H1 (cell line): ENCODE results near the gene SH3PXD2A. TPM values are rescaled to one million over a fixed set of nuclear protein-coding genes. Genes with fewer than 3 reads are reported as not detected.

Source experiments
- CTCF ChIA-PET: fragments of 300-600 bp; sonication (Branson Sonifier 250); formaldehyde crosslinking; loops from one replicate; lab custom pipeline; 2021; ENCODE audit not compliant: partially characterized antibody; lab: Charles Lee
- POLR2A ChIA-PET: fragments of 300-600 bp; sonication (Branson Sonifier 250); formaldehyde crosslinking; loops from one replicate; lab custom pipeline; 2021; ENCODE audit warnings: inconsistent platforms; ENCODE audit not compliant: partially characterized antibody; lab: Charles Lee
- DNase-seq, 2 experiments: peaks; one replicate each; pipeline versions ENCODE4 v3.0.0 to v3.0.0-alpha.2; 2010 to 2022; ENCODE audit warnings: low spot score in 2 of 2, low read depth in 1 of 2, mixed read lengths in 1 of 2
- FAIRE-seq: peaks from 2 replicates; lab custom pipeline; 2011; peaks lifted over from hg19 to GRCh38; lab: Jason Lieb, UNC
- H2AFZ ChIP-seq: 2 replicates; pipeline ENCODE4 v1.8.1; 2012; ENCODE audit warnings: low read length, inconsistent platforms
- H2AK5ac ChIP-seq: 2 replicates; pipeline ENCODE4 v1.6.1; 2013; ENCODE audit warnings: low read depth, low read length
- H2BK120ac ChIP-seq: replicated peaks from 2 replicates; pipeline ENCODE3; 2013; ENCODE audit warnings: low read depth, low read length, inconsistent platforms
- H2BK12ac ChIP-seq: 2 replicates; pipeline ENCODE4 v1.6.1; 2013; ENCODE audit warnings: low read depth, low read length
- H2BK15ac ChIP-seq: 2 replicates; pipeline ENCODE4 v1.6.1; 2013; ENCODE audit warnings: low read length
- H2BK20ac ChIP-seq: 2 replicates; pipeline ENCODE4 v1.6.1; 2013; ENCODE audit warnings: low read length
- H2BK5ac ChIP-seq: 2 replicates; pipeline ENCODE4 v1.6.1; 2013; ENCODE audit warnings: low read depth, low read length
- H3K14ac ChIP-seq: 2 replicates; pipeline ENCODE4 v1.6.1; 2013; ENCODE audit warnings: inconsistent platforms; ENCODE audit not compliant: insufficient read length
- H3K18ac ChIP-seq: 2 replicates; pipeline ENCODE4 v1.6.1; 2013; ENCODE audit warnings: low read length; ENCODE audit errors: extremely low read depth
- H3K23ac ChIP-seq: 2 replicates; pipeline ENCODE4 v1.6.1; 2013; ENCODE audit warnings: inconsistent platforms; ENCODE audit not compliant: insufficient read length
- H3K23me2 ChIP-seq: 2 replicates; pipeline ENCODE4 v1.6.1; 2013; ENCODE audit warnings: low read depth, low read length
- H3K27ac ChIP-seq: 2 replicates; pipeline ENCODE4 v1.6.1; 2011; ENCODE audit warnings: low read depth, low read length, inconsistent platforms
- H3K27me3 ChIP-seq, 4 experiments: replicated peaks in 1 of 4; 1 replicate in 1 of 4; 2 replicates in 3 of 4; pipeline versions ENCODE4 v1.6.1 to v1.8.1; 2011 to 2013; ENCODE audit warnings: low read length in 3 of 4, mild to moderate bottlenecking in 3 of 4, inconsistent platforms in 2 of 4, mixed read lengths in 2 of 4, moderate library complexity in 1 of 4; ENCODE audit not compliant: control insufficient read depth in 3 of 4, insufficient read depth in 3 of 4; ENCODE audit errors: extremely low read depth in 1 of 4
- H3K36me3 ChIP-seq, 4 experiments: 2 replicates each; pipeline versions ENCODE4 v1.6.1 to v1.8.1; 2011 to 2013; ENCODE audit warnings: mild to moderate bottlenecking in 4 of 4, low read length in 3 of 4, moderate library complexity in 2 of 4, control low read depth in 1 of 4, inconsistent platforms in 1 of 4; ENCODE audit not compliant: insufficient read depth in 4 of 4, control insufficient read depth in 2 of 4
- H3K4ac ChIP-seq: replicated peaks from 2 replicates; pipeline ENCODE3; 2013; ENCODE audit warnings: low read length, low read depth, mixed read lengths, inconsistent platforms; ENCODE audit not compliant: insufficient read length
- H3K4me1 ChIP-seq, 4 experiments: replicated peaks in 1 of 4; 1 replicate in 1 of 4; 2 replicates in 3 of 4; pipeline versions ENCODE4 v1.6.1 to v1.8.1; 2011 to 2013; ENCODE audit warnings: low read length in 3 of 4, inconsistent platforms in 2 of 4, mixed read lengths in 1 of 4; ENCODE audit not compliant: insufficient read depth in 4 of 4, control insufficient read depth in 3 of 4
- H3K4me2 ChIP-seq, 2 experiments: 2 replicates each; pipeline versions ENCODE4 v1.6.1 to v1.8.1; 2011 to 2013; ENCODE audit warnings: low read depth in 2 of 2, low read length in 2 of 2, control low read depth in 1 of 2, inconsistent platforms in 1 of 2, mild to moderate bottlenecking in 1 of 2; ENCODE audit not compliant: insufficient read depth in 1 of 2
- H3K4me3 ChIP-seq, 4 experiments: fragments of 200-600, 300-600 bp in 1 of 4; sonication (generic), shearing (Covaris generic), sonication (Bioruptor Twin) in 1 of 4; 2 replicates each; pipeline versions ENCODE4 v1.5.1 to v1.8.1; 2011 to 2016; ENCODE audit warnings: low read length in 4 of 4, low read depth in 3 of 4, control low read depth in 2 of 4, inconsistent platforms in 2 of 4, mild to moderate bottlenecking in 2 of 4, mixed read lengths in 1 of 4, moderate library complexity in 1 of 4; ENCODE audit not compliant: insufficient read depth in 2 of 4; ENCODE audit errors: extremely low read depth in 1 of 4
- H3K56ac ChIP-seq: replicated peaks from 2 replicates; pipeline ENCODE3; 2013; ENCODE audit warnings: low read depth, mild to moderate bottlenecking, mixed read lengths, low read length, inconsistent platforms; ENCODE audit not compliant: insufficient read length
- H3K79me1 ChIP-seq: 2 replicates; pipeline ENCODE4 v1.6.1; 2013; ENCODE audit warnings: low read depth, low read length, control low read depth
- H3K79me2 ChIP-seq, 2 experiments: 2 replicates each; pipeline versions ENCODE4 v1.6.1 to v1.8.1; 2012 to 2013; ENCODE audit warnings: low read length in 2 of 2, mild to moderate bottlenecking in 2 of 2, inconsistent platforms in 1 of 2; ENCODE audit not compliant: insufficient read depth in 2 of 2, control insufficient read depth in 1 of 2
- H3K9ac ChIP-seq, 4 experiments: replicated peaks in 1 of 4; 1 replicate in 1 of 4; 2 replicates in 3 of 4; pipeline versions ENCODE4 v1.6.1 to v1.8.1; 2011 to 2013; ENCODE audit warnings: low read depth in 3 of 4, low read length in 3 of 4, control low read depth in 2 of 4, mild to moderate bottlenecking in 2 of 4, moderate library complexity in 2 of 4, inconsistent platforms in 1 of 4; ENCODE audit errors: extremely low read depth in 1 of 4
- H3K9me3 ChIP-seq, 2 experiments: 2 replicates each; pipeline versions ENCODE4 v1.6.1 to v1.8.1; 2012 to 2013; ENCODE audit warnings: mild to moderate bottlenecking in 2 of 2, moderate library complexity in 2 of 2, control low read depth in 1 of 2, inconsistent platforms in 1 of 2, low read depth in 1 of 2, low read length in 1 of 2, mixed read lengths in 1 of 2; ENCODE audit not compliant: insufficient read depth in 2 of 2
- H4K20me1 ChIP-seq, 2 experiments: replicated peaks in 1 of 2; 2 replicates each; pipeline versions ENCODE3 to v1.8.1; 2011 to 2013; ENCODE audit warnings: inconsistent platforms in 2 of 2, low read length in 2 of 2, mild to moderate bottlenecking in 1 of 2; ENCODE audit not compliant: insufficient read depth in 2 of 2, control insufficient read depth in 1 of 2
- H4K5ac ChIP-seq: 2 replicates; pipeline ENCODE4 v1.6.1; 2013; ENCODE audit warnings: low read length, low read depth, mixed read lengths, inconsistent platforms; ENCODE audit not compliant: insufficient read length
- H4K8ac ChIP-seq: 2 replicates; pipeline ENCODE4 v1.8.0; 2013; ENCODE audit warnings: mild to moderate bottlenecking, moderate library complexity, low read length, inconsistent platforms; ENCODE audit not compliant: insufficient read depth; ENCODE audit errors: extremely low read depth
- H4K91ac ChIP-seq: replicated peaks from 2 replicates; pipeline ENCODE3; 2013; ENCODE audit warnings: low read length, mixed read lengths, inconsistent platforms; ENCODE audit not compliant: insufficient read length
- ASH2L ChIP-seq: fragments of 200-600, 300-600 bp; sonication (generic); IDR thresholded peaks from one replicate; pipeline ENCODE4 v1.7.1; 2017; ENCODE audit warnings: low read length
- KDM1A ChIP-seq: fragments of 200-600, 300-600 bp; sonication (generic); IDR thresholded peaks from 2 replicates; pipeline ENCODE4 v1.7.1; 2016; ENCODE audit warnings: mild to moderate bottlenecking, low read length, borderline replicate concordance
- SIRT6 ChIP-seq: IDR thresholded peaks from one replicate; pipeline ENCODE4 v1.7.1; 2012; ENCODE audit warnings: low read length, inconsistent platforms
- SRF ChIP-seq: IDR thresholded peaks from 2 replicates; pipeline ENCODE4 v1.6.1; 2011; ENCODE audit warnings: mild to moderate bottlenecking, low read depth, low read length, moderate library complexity
- WGBS, 2 experiments: shearing (Covaris generic) in 1 of 2; methylation state at CpG; one replicate each; pipeline versions ENCODE4 v1.1.6 to v1.1.7; 2013 to 2015; ENCODE audit warnings: low lambda C conversion rate in 2 of 2, mixed read lengths in 2 of 2, inconsistent platforms in 1 of 2, low coverage in 1 of 2, missing lambda C conversion rate in 1 of 2; ENCODE audit not compliant: insufficient replicate concordance in 2 of 2, insufficient coverage in 1 of 2, insufficient read length in 1 of 2; ENCODE audit errors: extremely low coverage in 1 of 2, missing lambda C conversion rate in 1 of 2; 5-methylcytosine and 5-hydroxymethylcytosine counted together
- polyA plus RNA-seq, 7 experiments: library from polyadenylated mRNA; depleted of rRNA in 3 of 7; stranded (reverse) in 5 of 7; unstranded in 2 of 7; fragments of >200 nt in 5 of 7; fragments of 200-250 nt in 2 of 7; gene quantifications; 1 replicate in 5 of 7; 2 replicates in 1 of 7; 4 replicates in 1 of 7; pipeline versions ENCODE4 v1.2.1 to v1.2.3, GENCODE V29; 2011 to 2013; ENCODE audit warnings: missing spikeins in 2 of 7, mixed read lengths in 2 of 7
- total RNA-seq: library from RNA; stranded (reverse); fragmentation: NEBNext Ultra II Directional; extraction: Animal tissue kit (Norgen Biotek cat#: 25700); gene quantifications from 2 replicates; pipeline ENCODE4 v1.2.1, GENCODE V29; 2021

Gene SH3PXD2A
- total and polyA plus RNA-seq, 2 of the 8 experiments (the other 6 are each of a cell fraction or from before 2014, with no cell fraction given): 5.4 to 16.3 TPM

- Histone ChIP-seq H3K79me1 (no peaks in the 10 kb centered on the region), H3K4me2 (no peak overlapping the region), H3K18ac (no peak overlapping the region), H4K20me1 (no peaks in the 10 kb centered on the region), H3K56ac (no peak overlapping the region), H3K27me3 (no peaks in the 10 kb centered on the region; a peak in 1 of 7 replicates), H2AFZ (no peak overlapping the region), H3K4me1 (peaks cover 3 to 7% (median 4%) of the 10 kb centered on the region in 4 experiments; a peak in 5 of 7 replicates), H2BK15ac (0 out of 2 replicates have a peak overlapping the region, but pooled peaks have one; percentile 46), H2BK5ac (no peak overlapping the region), H2AK5ac (no peak overlapping the region), H2BK120ac (no peak overlapping the region), H3K23me2 (no peaks in the 10 kb centered on the region; the same call in 1 of the 2 replicates), H3K36me3 (no peaks in the 10 kb centered on the region), H3K23ac (no peak overlapping the region), H3K79me2 (no peaks in the 10 kb centered on the region), H3K4ac (no peak overlapping the region), H3K14ac (no peak overlapping the region), H4K91ac (no peak overlapping the region), H2BK12ac (peak overlapping the region; percentile 55; the same call in 1 of the 2 replicates), H3K9ac (no peak overlapping the region), H2BK20ac (no peak overlapping the region), H3K27ac (no peak overlapping the region), H4K8ac (no peak overlapping the region), H3K4me3 (no peak overlapping the region), H4K5ac (no peak overlapping the region), H3K9me3 (no peaks in the 10 kb centered on the region)
- CTCF ChIA-PET: interaction anchor here (0.8 to 6.4 kb wide), 12 partner anchors 8 to 60 kb away, joined by 3 to 64 read pairs (median 5); no protein-coding TSS in a partner anchor
- DNase-seq (no peak), FAIRE-seq (no peak)
- 100% methylated on average over 1 of the region's 1 CpG; no CpG with 5 or more reads in 1 of the 2 experiments for WGBS, 2 experiments
- POLR2A ChIA-PET: no interaction called here
- TF ChIP-seq SIRT6: no peak
- no peak for TF ChIP-seq KDM1A
- no peak for TF ChIP-seq SRF
- TF ChIP-seq ASH2L: no peak
These were observed 310.0 kb downstream of the SH3PXD2A start for GRCh38 chr10:103545366-103545765.
